ENCODE measurements around the gene HIF1A. TPM values are rescaled to one million over a fixed set of nuclear protein-coding genes. Genes with fewer than 3 reads are reported as not detected.

HIF1A gene
- total RNA-seq, 1 experiment from 2014 or later: 319 TPM

DNA sequence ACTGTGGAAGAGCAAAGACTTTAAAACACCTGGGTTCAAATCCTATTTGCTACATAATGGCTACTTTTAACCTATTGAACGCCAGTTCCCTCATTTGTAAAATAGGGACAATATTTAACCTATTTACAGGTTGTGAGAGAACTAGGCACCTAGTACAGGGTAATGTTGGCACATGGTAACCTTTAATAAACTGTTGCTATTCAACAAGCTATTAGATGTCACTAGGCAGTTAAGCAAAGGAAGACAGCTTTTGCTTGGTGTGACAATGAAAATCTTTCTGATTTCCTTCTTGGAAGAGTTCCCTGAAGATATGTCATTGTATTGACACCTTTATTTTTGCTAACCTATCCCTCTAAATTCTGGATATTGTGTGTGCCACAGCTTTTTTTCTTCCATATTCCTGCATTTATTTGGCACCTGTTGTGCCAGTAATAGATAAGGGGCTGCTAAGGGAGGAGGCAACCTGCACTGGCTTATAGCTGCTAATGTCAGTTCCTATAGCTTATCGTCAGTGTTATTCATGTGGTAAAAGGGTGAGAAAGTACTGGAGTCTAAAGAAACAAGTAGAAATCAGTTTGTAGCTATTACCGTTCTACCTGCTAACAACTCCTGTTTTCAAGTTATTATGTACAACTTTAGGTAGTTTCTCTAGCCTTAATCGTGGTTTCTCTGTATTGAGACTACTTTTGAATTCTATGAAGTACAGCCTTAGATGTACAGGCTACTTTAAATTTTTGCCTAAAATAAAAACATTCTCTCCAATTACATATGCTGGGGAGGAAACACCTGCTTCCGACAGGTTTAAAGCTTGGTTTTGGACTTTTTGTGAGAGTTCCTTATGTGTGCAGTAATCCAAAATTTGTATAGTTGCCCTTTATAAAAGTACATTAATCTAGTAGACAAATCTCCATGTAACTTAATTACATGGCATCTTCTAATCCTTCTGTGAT lies 24.3 kb downstream of the HIF1A start:
- intact Hi-C loops (cut with micrococcal nuclease): no loop called here
- H3K4me1 ChIP-seq (ENCODE audit: insufficient read depth, low read length): peaks cover 36% of the 10 kb centered on the region
- ChIA-PET CTCF (interaction anchor here (0.6 to 0.8 kb wide), 2 partner anchors 10 to 117 kb away, joined by 3 to 6 read pairs; no protein-coding TSS in a partner anchor), POLR2A (ENCODE audit: unreplicated experiment) (interaction anchor here (0.6 kb wide), 2 partner anchors 186 to 451 kb away, joined by 4 to 6 read pairs; no protein-coding TSS in a partner anchor)
- BruUV-seq (replicated peaks): no TSS peak
- H3K27me3 ChIP-seq (ENCODE audit: low read length): no peaks in the 10 kb centered on the region
- peaks cover 85% of the 10 kb centered on the region for H4K20me1 ChIP-seq (ENCODE audit: low read length)
- ATAC-seq: peak; percentile 10
- TF ChIP-seq, protein P1, sequence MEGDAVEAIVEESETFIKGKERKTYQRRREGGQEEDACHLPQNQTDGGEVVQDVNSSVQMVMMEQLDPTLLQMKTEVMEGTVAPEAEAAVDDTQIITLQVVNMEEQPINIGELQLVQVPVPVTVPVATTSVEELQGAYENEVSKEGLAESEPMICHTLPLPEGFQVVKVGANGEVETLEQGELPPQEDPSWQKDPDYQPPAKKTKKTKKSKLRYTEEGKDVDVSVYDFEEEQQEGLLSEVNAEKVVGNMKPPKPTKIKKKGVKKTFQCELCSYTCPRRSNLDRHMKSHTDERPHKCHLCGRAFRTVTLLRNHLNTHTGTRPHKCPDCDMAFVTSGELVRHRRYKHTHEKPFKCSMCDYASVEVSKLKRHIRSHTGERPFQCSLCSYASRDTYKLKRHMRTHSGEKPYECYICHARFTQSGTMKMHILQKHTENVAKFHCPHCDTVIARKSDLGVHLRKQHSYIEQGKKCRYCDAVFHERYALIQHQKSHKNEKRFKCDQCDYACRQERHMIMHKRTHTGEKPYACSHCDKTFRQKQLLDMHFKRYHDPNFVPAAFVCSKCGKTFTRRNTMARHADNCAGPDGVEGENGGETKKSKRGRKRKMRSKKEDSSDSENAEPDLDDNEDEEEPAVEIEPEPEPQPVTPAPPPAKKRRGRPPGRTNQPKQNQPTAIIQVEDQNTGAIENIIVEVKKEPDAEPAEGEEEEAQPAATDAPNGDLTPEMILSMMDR (conservative IDR thresholded peaks at IDR 0.05; ENCODE audit: low read depth, low read length): no peak
- TF ChIP-seq EZH2 (IDR thresholded peaks at IDR 0.05; ENCODE audit: low read length, unreplicated experiment) (no peak), EZH2phosphoT487 (IDR thresholded peaks at IDR 0.05; ENCODE audit: borderline replicate concordance, low read length) (no peak)
- peak overlapping the region; percentile 6 for H3K27ac ChIP-seq (ENCODE audit: low read length)
- DNase-seq: no peak
- H2AFZ ChIP-seq (ENCODE audit: low read length): no peak overlapping the region
- H3K79me2 ChIP-seq (ENCODE audit: low read length): peaks cover 98% of the 10 kb centered on the region
- H3K4me2 ChIP-seq (ENCODE audit: low read length): peak overlapping the region; percentile 7
- no peak overlapping the region for H3K4me3 ChIP-seq (ENCODE audit: low read length)
- no peaks in the 10 kb centered on the region for H3K9me3 ChIP-seq (ENCODE audit: low read length)
- peaks cover 37% of the 10 kb centered on the region for H3K36me3 ChIP-seq (ENCODE audit: low read depth, low read length)
- H3K9me2 ChIP-seq (replicated peaks; ENCODE audit: low read length): no peaks in the 10 kb centered on the region
- peaks cover 53% of the 10 kb centered on the region for H3F3A ChIP-seq (ENCODE audit: low read length, unreplicated experiment)
- no peak overlapping the region for H3K9ac ChIP-seq (ENCODE audit: low read length)

DNA sequence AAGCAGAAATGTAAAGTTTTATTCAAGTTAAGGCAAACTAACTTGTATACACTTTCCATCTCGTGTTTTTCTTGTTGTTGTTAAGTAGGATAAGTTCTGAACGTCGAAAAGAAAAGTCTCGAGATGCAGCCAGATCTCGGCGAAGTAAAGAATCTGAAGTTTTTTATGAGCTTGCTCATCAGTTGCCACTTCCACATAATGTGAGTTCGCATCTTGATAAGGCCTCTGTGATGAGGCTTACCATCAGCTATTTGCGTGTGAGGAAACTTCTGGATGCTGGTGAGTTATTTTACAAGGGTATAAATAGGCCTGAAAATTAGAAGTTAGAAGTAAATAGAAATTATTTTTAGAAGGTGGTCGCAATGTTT lies 25.0 kb downstream of the HIF1A start:
- no peak overlapping the region for H3K4me3 ChIP-seq (ENCODE audit: low read length)
- peaks cover 43% of the 10 kb centered on the region for H3K36me3 ChIP-seq (ENCODE audit: low read depth, low read length)
- POLR2A ChIA-PET (ENCODE audit: unreplicated experiment): no interaction called here
- DNase-seq (peak; percentile 37), ATAC-seq (0 out of 2 replicates have a peak, but pooled peaks have one; percentile 6)
- H3K9me3 ChIP-seq (ENCODE audit: low read length): no peaks in the 10 kb centered on the region
- H3K27ac ChIP-seq (ENCODE audit: low read length): peak overlapping the region; percentile 6
- peak overlapping the region; percentile 7 for H3K4me2 ChIP-seq (ENCODE audit: low read length)
- peaks cover 98% of the 10 kb centered on the region for H3K79me2 ChIP-seq (ENCODE audit: low read length)
- peaks cover 84% of the 10 kb centered on the region for H4K20me1 ChIP-seq (ENCODE audit: low read length)
- no peak overlapping the region for H3K9ac ChIP-seq (ENCODE audit: low read length)
- H3K27me3 ChIP-seq (ENCODE audit: low read length): no peaks in the 10 kb centered on the region
- intact Hi-C loops (cut with micrococcal nuclease): no loop called here
- H3K9me2 ChIP-seq (replicated peaks; ENCODE audit: low read length): no peaks in the 10 kb centered on the region
- H3K4me1 ChIP-seq (ENCODE audit: insufficient read depth, low read length): peaks cover 36% of the 10 kb centered on the region
- CTCF ChIA-PET: interaction anchor here (0.6 to 0.8 kb wide), 2 partner anchors 9 to 117 kb away, joined by 3 to 6 read pairs; no protein-coding TSS in a partner anchor
- H2AFZ ChIP-seq (ENCODE audit: low read length): no peak overlapping the region
- peaks cover 50% of the 10 kb centered on the region for H3F3A ChIP-seq (ENCODE audit: low read length, unreplicated experiment)
- BruUV-seq (replicated peaks): no TSS peak
- TF ChIP-seq EZH2phosphoT487 (IDR thresholded peaks at IDR 0.05; ENCODE audit: borderline replicate concordance, low read length) (no peak), EZH2 (IDR thresholded peaks at IDR 0.05; ENCODE audit: low read length, unreplicated experiment) (no peak)
- TF ChIP-seq, protein P1 (conservative IDR thresholded peaks at IDR 0.05; ENCODE audit: low read depth, low read length): no peak

Data from PC-3 (cell line).